Measurements from ENCODE around the gene LYST.

- TF ChIP-seq CTCF (IDR thresholded peaks at IDR 0.05; ENCODE audit: insufficient read depth, low read length, poor library complexity, severe bottlenecking) (no peak), EZH2phosphoT487 (conservative IDR thresholded peaks at IDR 0.05; ENCODE audit: low read length) (no peak)
Observed at GRCh38 chr1:235652364-235652763, 214.3 kb downstream of the LYST start.
